Measurements from ENCODE around the gene HSPH1.

GRCh38 chr13:31122544-31123260 lies 39.0 kb downstream of the HSPH1 start:
- TF ChIP-seq CTCF (IDR thresholded peaks at IDR 0.05): no peak
- TF ChIP-seq EZH2 (IDR thresholded peaks at IDR 0.05): no peak
- no peak for TF ChIP-seq EZH2phosphoT487 (IDR thresholded peaks at IDR 0.05)

All from neural progenitor cell (in vitro differentiated cells).